RWPE1 (cell line): ENCODE measurements around the gene RCAN2.

Experiments used
- CTCF ChIA-PET: fragments of 350-600 bp; sonication (Branson Sonifier 250); formaldehyde crosslinking; extraction: SDS; loops from one replicate; lab custom pipeline; 2021; lab: Yijun Ruan, JAX
- POLR2A ChIA-PET: fragments of 400-600 bp; formaldehyde crosslinking; extraction: SDS; loops from one replicate; lab custom pipeline; 2020; ENCODE audit warnings: antibody characterized with exemption; ENCODE audit not compliant: low non-redundant PET; lab: Yijun Ruan, JAX
- DNase-seq: peaks from one replicate; pipeline ENCODE4 v3.0.0; 2012; ENCODE audit warnings: low spot score
- H3K27ac ChIP-seq: fragments of 450-650 bp; 2 replicates; pipeline ENCODE4 v1.5.1; 2017
- CTCF ChIP-seq: fragments of 450-650 bp; conservative IDR thresholded peaks from 2 replicates; pipeline ENCODE4 v1.5.1; 2017; ENCODE audit warnings: low read depth, mild to moderate bottlenecking

RCAN2 gene

GRCh38 chr6:46486181-46486580, 5.1 kb downstream of the RCAN2 start:
- POLR2A ChIA-PET: no interaction called here

GRCh38 chr6:46484081-46484820, 7.0 kb downstream of the RCAN2 start:
- no peak for DNase-seq
- ChIA-PET POLR2A (no interaction called here), CTCF (interaction anchor here (0.7 kb wide), 1 partner anchor 82 kb away, joined by 3 read pairs; no protein-coding TSS in a partner anchor)
- no peak overlapping the region for H3K27ac ChIP-seq
- no peak for TF ChIP-seq CTCF

More at GRCh38 chr6:46486181-46486580, 5.1 kb downstream of the RCAN2 start:
- DNase-seq: no peak
- no peak overlapping the region for H3K27ac ChIP-seq
- TF ChIP-seq CTCF: no peak
- CTCF ChIA-PET: no interaction called here

GRCh38 chr6:46476301-46476700, 14.9 kb downstream of the RCAN2 start:
- TF ChIP-seq CTCF: no peak
- no peak overlapping the region for H3K27ac ChIP-seq
- ChIA-PET POLR2A (no interaction called here), CTCF (no interaction called here)
- no peak for DNase-seq

- ChIA-PET POLR2A (no interaction called here), CTCF (no interaction called here)
- DNase-seq: no peak
- no peak for TF ChIP-seq CTCF
- no peak overlapping the region for H3K27ac ChIP-seq
Measured at GRCh38 chr6:46473881-46474280, 17.4 kb downstream of the RCAN2 start.

GRCh38 chr6:46472243-46472642, 19.0 kb downstream of the RCAN2 start:
- H3K27ac ChIP-seq: no peak overlapping the region
- TF ChIP-seq CTCF: no peak
- POLR2A ChIA-PET: no interaction called here
- CTCF ChIA-PET: interaction anchor here (0.7 kb wide), 1 partner anchor 550 kb away, joined by 3 read pairs; no protein-coding TSS in a partner anchor
- DNase-seq: no peak

GRCh38 chr6:46469021-46469420, 22.2 kb downstream of the RCAN2 start:
- no peak for TF ChIP-seq CTCF
- CTCF ChIA-PET: interaction anchor here (0.6 kb wide), 1 partner anchor 1428 kb away, joined by 3 read pairs; no protein-coding TSS in a partner anchor
- POLR2A ChIA-PET: no interaction called here
- H3K27ac ChIP-seq: no peak overlapping the region
- no peak for DNase-seq
